Right atrium auricular region (tissue), 2 donors: ENCODE results near the gene FAM187B. TPM values are rescaled to one million over a fixed set of nuclear protein-coding genes. Genes with fewer than 3 reads are reported as not detected.

Source experiments
- DNase-seq: peaks from one replicate; pipeline ENCODE4 v3.0.0-alpha.2; 2019; ENCODE audit warnings: low spot score
- H3K27ac ChIP-seq, 2 donors: fragments of 200-600 bp; sonication (generic); 1 replicate in 1 of 2; 2 replicates in 1 of 2; pipeline ENCODE4 v1.5.1; 2016 to 2019
- H3K27me3 ChIP-seq, 2 donors: fragments of 200-600 bp; sonication (generic); one replicate each; pipeline versions ENCODE4 v1.5.1 to v1.6.0; 2017 to 2019
- H3K36me3 ChIP-seq: fragments of 200-600 bp; sonication (generic); one replicate; pipeline ENCODE4 v1.5.1; 2016
- H3K4me1 ChIP-seq, 2 donors: fragments of 200-600 bp; sonication (generic); one replicate each; pipeline versions ENCODE4 v1.5.1 to v1.6.0; 2017 to 2019
- H3K4me3 ChIP-seq, 2 donors: fragments of 200-600 bp; sonication (generic); 1 replicate in 1 of 2; 2 replicates in 1 of 2; pipeline ENCODE4 v1.5.1; 2017 to 2019; ENCODE audit warnings: mild to moderate bottlenecking in 1 of 2, moderate library complexity in 1 of 2
- H3K9me3 ChIP-seq, 2 donors: fragments of 200-600 bp; sonication (generic); one replicate each; pipeline ENCODE4 v1.5.1; 2019
- total RNA-seq, 2 donors: library from RNA; depleted of rRNA; stranded (reverse); fragments of >200 nt; gene quantifications; one replicate each; pipeline ENCODE4 v1.1.0, GENCODE V29; 2016
- TF ChIP-seq, protein P1 (sequence below), 2 donors: fragments of 200-600 bp; sonication (generic); IDR thresholded peaks; one replicate each; pipeline ENCODE4 v1.5.1; 2019; ENCODE audit warnings: antibody characterized with exemption in 2 of 2

FAM187B gene
- total RNA-seq, 2 donors from 2014 or later = not detected

DNA sequence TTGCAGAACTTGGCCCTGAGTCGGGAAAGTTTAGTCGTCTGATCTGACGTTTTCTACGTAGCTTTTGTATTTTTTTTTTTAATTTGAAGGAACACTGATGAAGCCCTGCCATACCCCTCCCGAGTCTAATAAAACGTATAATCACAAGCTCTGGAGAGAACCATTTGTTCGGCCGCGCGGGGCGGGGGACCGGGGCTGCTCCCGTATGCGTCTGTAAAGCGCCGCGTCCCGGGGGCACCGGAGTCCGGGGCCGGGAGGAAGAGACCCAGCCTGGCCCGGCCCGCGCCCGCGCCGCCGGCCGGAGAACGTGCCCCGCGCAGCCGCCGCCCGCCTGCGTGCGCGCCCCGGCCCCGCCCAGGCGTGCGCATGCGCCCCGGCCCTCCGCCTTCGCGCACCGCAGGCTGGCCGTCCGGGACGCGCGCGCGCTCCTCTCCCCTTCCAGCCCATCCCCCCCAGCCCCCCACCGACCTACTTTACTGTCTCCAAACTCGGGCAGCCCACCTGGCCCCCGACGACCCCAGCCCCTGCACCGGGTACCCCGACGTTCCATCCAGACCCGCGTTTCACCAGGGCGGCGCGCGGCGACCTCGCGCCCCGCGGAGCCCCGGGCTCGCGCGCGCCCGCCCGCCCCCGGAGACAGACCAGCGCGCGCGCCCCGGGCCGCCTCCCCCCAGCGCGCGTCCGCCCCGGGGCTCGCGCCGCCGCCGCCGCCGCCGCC, 39.4 kb upstream of the FAM187B start:
- Histone ChIP-seq H3K4me1 (peaks cover 0 to 41% of the 10 kb centered on the region in 2 donors), H3K4me3 (peak overlapping the region; percentile 75 to 92), H3K36me3 (peaks cover 22% of the 10 kb centered on the region), H3K9me3 (no peaks in the 10 kb centered on the region), H3K27me3 (no peaks in the 10 kb centered on the region), H3K27ac (peak overlapping the region; percentile 97 to 100)
- TF ChIP-seq, protein P1, sequence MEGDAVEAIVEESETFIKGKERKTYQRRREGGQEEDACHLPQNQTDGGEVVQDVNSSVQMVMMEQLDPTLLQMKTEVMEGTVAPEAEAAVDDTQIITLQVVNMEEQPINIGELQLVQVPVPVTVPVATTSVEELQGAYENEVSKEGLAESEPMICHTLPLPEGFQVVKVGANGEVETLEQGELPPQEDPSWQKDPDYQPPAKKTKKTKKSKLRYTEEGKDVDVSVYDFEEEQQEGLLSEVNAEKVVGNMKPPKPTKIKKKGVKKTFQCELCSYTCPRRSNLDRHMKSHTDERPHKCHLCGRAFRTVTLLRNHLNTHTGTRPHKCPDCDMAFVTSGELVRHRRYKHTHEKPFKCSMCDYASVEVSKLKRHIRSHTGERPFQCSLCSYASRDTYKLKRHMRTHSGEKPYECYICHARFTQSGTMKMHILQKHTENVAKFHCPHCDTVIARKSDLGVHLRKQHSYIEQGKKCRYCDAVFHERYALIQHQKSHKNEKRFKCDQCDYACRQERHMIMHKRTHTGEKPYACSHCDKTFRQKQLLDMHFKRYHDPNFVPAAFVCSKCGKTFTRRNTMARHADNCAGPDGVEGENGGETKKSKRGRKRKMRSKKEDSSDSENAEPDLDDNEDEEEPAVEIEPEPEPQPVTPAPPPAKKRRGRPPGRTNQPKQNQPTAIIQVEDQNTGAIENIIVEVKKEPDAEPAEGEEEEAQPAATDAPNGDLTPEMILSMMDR (IDR thresholded peaks at IDR 0.05) = no peak
- DNase-seq = peak; percentile 70

DNA sequence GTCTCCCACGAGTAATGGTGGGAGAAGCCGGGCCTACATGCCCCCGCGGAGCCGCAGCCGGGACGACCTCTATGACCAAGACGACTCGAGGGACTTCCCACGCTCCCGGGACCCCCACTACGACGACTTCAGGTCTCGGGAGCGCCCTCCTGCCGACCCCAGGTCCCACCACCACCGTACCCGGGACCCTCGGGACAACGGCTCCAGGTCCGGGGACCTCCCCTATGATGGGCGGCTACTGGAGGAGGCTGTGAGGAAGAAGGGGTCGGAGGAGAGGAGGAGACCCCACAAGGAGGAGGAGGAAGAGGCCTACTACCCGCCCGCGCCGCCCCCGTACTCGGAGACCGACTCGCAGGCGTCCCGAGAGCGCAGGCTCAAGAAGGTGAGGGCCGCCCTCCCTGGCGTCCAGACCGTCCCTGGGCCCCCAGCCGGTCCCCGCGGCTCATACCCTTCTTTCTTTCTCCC, 38.8 kb upstream of the FAM187B start:
- Histone ChIP-seq H3K36me3 (peaks cover 22% of the 10 kb centered on the region), H3K9me3 (no peaks in the 10 kb centered on the region), H3K27me3 (no peaks in the 10 kb centered on the region), H3K4me1 (peaks cover 0 to 41% of the 10 kb centered on the region in 2 donors), H3K4me3 (peak overlapping the region; percentile 75 to 92), H3K27ac (peak overlapping the region; percentile 97 to 100)
- DNase-seq = no peak
- TF ChIP-seq, protein P1 (IDR thresholded peaks at IDR 0.05) = no peak

DNA sequence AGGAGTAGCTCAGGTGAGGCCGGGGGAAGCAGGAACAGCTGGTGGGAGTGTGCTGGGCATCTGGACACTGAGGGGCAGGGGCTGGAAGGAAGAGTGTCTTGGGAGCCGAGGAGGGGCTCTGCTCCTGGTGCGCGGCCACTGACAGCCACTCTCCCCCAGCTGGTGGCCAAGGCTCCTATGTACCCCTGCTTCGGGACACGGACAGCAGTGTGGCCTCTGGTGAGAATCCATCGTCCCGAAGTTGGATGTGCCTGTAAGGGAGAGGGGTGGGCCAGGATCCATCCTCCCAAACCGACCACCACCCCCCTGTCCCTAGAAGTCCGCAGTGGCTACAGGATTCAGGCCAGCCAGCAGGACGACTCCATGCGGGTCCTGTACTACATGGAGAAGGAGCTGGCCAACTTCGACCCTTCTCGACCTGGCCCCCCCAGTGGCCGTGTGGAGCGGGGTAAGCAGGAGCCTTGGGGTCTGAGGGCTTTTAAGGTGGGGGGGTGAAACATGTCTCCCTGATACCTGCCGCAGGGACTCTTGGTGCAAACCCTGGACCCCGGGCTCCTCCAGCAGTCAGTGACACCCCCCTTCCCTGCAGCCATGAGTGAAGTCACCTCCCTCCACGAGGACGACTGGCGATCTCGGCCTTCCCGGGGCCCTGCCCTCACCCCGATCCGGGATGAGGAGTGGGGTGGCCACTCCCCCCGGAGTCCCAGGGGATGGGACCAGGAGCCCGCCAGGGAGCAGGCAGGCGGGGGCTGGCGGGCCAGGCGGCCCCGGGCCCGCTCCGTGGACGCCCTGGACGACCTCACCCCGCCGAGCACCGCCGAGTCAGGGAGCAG, 38.2 kb upstream of the FAM187B start:
- Histone ChIP-seq H3K4me1 (peaks cover 0 to 47% of the 10 kb centered on the region in 2 donors), H3K9me3 (no peaks in the 10 kb centered on the region), H3K27me3 (no peaks in the 10 kb centered on the region), H3K36me3 (peaks cover 17% of the 10 kb centered on the region), H3K4me3 (peak overlapping the region; percentile 75 to 92), H3K27ac (peak overlapping the region; percentile 97 to 100)
- TF ChIP-seq, protein P1 (IDR thresholded peaks at IDR 0.05) = no peak
- no peak for DNase-seq

DNA sequence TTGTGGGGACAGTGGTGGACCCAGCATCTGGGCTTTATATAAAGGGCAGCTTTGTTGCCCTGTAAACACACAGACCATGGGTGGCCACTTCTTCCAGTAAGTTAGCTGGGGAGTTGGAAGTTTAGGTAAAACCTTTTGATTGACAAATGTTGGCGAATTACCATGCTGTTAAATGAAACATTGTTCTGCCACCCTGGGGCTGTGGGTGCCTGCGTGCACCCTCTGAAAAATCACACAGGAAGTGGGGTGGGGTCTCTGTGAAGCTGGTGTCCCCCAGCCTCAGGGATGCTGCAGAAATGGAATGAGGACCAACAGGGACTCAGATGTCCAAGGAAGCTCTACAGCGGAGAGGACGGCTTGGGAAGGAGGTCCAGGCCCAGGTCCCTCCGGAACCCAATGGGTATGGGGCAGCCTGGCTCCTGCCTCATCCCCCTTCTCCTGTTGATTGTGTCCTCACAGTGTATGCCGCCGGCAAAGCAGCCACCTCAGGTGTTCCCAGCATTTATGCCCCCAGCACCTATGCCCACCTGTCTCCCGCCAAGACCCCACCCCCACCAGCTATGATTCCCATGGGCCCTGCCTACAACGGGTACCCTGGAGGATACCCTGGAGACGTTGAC, 37.5 kb upstream of the FAM187B start:
- peak overlapping the region; percentile 97 to 100 for H3K27ac ChIP-seq
- TF ChIP-seq, protein P1 (IDR thresholded peaks at IDR 0.05) = no peak

DNA sequence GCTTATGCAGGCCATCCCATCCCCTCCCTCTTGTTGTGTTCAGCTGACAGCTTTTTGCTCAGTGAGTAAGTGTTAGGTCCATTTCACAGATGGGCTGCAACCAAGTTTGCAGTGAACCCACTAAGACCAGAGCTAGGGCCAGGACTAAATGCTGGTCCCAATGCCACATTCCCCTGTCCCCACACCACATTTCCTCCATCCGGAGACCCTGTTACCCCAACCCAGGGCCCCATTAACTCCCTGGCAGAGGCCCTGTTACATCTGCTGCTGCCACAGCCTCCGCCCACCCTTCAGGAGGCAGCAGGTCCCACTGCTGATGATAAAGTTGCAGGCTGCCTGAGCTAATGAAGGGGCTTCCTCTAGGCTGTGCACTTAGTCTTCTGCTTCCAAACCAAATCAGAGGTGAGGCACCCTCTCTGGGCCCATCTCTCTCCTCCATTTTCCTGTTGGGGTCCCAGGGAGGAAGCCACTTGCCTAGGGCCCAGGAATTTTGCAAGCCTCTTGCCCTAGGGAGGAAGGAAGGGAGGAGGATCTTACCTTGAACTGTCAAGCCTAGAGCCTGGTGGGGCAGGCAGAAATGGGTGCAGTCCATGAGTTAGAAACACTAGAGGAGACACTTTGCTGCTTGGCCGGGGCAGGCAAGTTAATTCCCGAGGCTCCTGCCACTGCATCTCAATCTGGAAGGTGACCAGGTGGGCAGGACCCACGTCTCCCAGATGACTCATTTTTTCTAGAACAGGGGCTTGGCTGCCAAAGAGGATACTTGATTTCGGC, 36.8 kb upstream of the FAM187B start:
- H3K4me3 ChIP-seq = no peak overlapping the region
- peaks cover 0 to 50% of the 10 kb centered on the region in 2 donors for H3K4me1 ChIP-seq
- H3K27me3 ChIP-seq = no peaks in the 10 kb centered on the region
- peaks cover 3% of the 10 kb centered on the region for H3K36me3 ChIP-seq
- H3K9me3 ChIP-seq = no peaks in the 10 kb centered on the region
- no peak for DNase-seq
- peak overlapping the region; percentile 27 to 97 for H3K27ac ChIP-seq
- TF ChIP-seq, protein P1 (IDR thresholded peaks at IDR 0.05) = no peak

More for the DNA sequence above, 37.5 kb upstream of the FAM187B start:
- H3K9me3 ChIP-seq = no peaks in the 10 kb centered on the region
- H3K27me3 ChIP-seq = no peaks in the 10 kb centered on the region
- no peak for DNase-seq
- H3K36me3 ChIP-seq = peaks cover 10% of the 10 kb centered on the region
- peaks cover 0 to 51% of the 10 kb centered on the region in 2 donors for H3K4me1 ChIP-seq
- H3K4me3 ChIP-seq = no peak overlapping the region
